NCI-H1694 treated with DMSO at 0.1 percent for 48 hours (cell line): Measurements from ENCODE around the gene CHD9.

Experiments
- DNase-seq: peaks from one replicate; lab custom pipeline; 2025; lab: John Stamatoyannopoulos, UW

The CHD9 gene

DNA sequence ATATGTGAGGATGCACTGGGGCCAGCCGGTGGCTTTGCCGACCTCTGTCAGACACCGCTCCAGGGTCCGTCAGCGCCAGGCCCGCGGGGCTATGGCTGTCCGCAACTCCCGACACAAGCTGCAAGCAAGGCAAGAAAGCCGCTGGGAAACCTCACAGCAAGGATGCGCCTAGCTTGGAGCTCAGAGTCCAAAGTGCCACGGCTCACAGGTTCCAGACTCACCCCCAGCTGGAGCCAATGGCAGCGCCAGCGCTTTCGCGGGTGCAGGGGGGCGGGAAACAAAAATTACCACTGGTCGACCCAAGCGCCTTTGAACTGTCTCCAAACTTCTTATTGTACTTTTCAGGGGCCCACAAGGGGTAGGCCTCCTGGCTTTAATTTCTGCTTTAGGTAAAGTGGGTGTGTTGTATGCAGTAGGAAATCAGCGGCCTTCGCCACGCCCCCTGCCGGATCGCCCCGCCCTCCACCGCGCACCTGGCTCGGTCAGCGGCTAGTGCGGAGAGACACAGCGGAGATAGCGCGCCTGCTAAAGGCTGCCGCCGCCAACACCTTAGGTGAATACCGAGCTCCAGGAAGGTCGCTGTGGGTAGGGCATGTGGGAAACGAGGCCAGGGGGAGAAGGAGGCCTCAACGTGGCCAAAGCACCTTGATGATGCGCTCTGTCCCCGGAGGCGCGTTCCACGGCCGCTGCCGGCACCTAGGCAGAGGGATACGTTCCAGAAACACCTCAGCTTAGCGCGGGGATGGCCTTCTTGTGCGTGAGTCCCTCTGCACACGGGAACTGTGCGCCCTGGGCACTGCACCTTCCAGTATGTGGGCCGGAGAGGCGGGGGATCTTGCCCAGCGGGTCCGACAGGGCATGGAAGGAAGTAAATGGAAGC, 318.4 kb downstream of the CHD9 start:
- no peak for DNase-seq

DNA sequence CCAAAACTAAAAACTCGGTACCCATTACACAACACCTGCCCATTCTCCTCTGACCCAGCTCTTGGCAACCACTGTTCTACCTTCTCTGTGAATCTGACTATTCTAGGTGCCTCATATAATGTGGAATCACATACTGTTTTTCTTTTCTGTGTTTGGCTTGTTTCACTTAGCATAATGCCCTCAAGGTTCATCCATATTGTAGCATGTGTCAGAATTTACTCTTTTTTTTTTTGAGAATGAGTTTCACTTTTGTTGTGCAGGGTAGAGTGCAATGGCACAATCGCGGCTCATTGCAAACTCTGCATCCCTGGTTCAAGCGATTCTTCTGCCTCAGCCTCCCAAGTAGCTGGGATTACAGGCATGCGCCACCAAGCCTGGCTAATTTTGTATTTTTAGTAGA, 320.0 kb downstream of the CHD9 start:
- DNase-seq, result no peak

DNA sequence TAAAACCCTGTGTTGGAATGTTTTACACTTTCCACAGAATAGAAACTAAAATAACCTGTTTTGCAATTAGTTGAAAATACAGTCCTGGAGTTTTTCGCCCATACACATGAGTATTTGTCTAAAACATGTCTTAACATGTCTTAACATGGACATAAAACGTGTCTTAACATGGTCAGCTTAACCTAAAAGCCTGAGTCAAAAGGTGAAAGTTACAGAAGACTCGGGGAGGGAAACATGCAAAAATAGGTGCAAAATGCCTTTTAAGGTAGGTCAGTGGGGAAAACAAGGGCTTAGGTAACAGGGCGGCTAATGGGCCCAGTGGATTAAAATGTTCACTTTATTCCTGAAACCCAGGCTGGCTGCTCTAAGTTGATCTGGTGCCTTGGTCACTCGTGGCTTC, 323.3 kb downstream of the CHD9 start:
- no peak for DNase-seq
